ENCODE results near the gene FAM124A.

GRCh38 chr13:51235186-51235585 lies 13.0 kb downstream of the FAM124A start:
- no peak for TF ChIP-seq EZH2 (IDR thresholded peaks at IDR 0.05; ENCODE audit: low read length, missing control alignments)
- no peak for TF ChIP-seq CTCF (conservative IDR thresholded peaks at IDR 0.05 in 1 of 2, IDR thresholded peaks at IDR 0.05 in 1 of 2; ENCODE audit: low read depth in 1 of 2, low read length in 2 of 2)

All from fibroblast of lung (primary cell).